Progenitor cell of endocrine pancreas (in vitro differentiated cells): Measurements from ENCODE around the gene LRRK2. TPM values are rescaled to one million over a fixed set of nuclear protein-coding genes. Genes with fewer than 3 reads are reported as not detected.

Source experiments
- DNase-seq: peaks from one replicate; pipeline ENCODE4 v3.0.0; 2021; ENCODE audit warnings: low spot score; ENCODE audit not compliant: unreplicated experiment
- H3K27ac Mint-ChIP-seq: 2 replicates; pipeline ENCODE4 v1.8.0; 2021; ENCODE audit warnings: mild to moderate bottlenecking, moderate library complexity, mixed read lengths
- H3K27me3 Mint-ChIP-seq: 2 replicates; pipeline ENCODE4 v1.8.0; 2021; ENCODE audit warnings: mixed read lengths
- H3K36me3 Mint-ChIP-seq: 2 replicates; pipeline ENCODE4 v1.8.0; 2022; ENCODE audit warnings: mixed read lengths; ENCODE audit not compliant: insufficient read depth
- H3K4me1 Mint-ChIP-seq: 2 replicates; pipeline ENCODE4 v1.8.0; 2021; ENCODE audit warnings: low read depth, mixed read lengths
- H3K4me3 Mint-ChIP-seq: 2 replicates; pipeline ENCODE4 v1.8.0; 2021; ENCODE audit warnings: low read depth, mild to moderate bottlenecking, moderate library complexity, mixed read lengths
- H3K9me3 Mint-ChIP-seq: 2 replicates; pipeline ENCODE4 v1.8.0; 2021; ENCODE audit warnings: low read depth, mixed read lengths
- total RNA-seq: library from RNA; stranded (reverse); gene quantifications from 2 replicates; pipeline ENCODE4 v1.2.1, GENCODE V29; 2021
- TF ChIP-seq, protein P1 (sequence below): fragments of 200-600 bp; sonication (generic); IDR thresholded peaks from one replicate; pipeline ENCODE4 v1.5.0; 2021; ENCODE audit warnings: antibody characterized with exemption, mild to moderate bottlenecking; ENCODE audit not compliant: unreplicated experiment

LRRK2 gene
- total RNA-seq, 1 donor from 2014 or later: 0.72 TPM

DNA sequence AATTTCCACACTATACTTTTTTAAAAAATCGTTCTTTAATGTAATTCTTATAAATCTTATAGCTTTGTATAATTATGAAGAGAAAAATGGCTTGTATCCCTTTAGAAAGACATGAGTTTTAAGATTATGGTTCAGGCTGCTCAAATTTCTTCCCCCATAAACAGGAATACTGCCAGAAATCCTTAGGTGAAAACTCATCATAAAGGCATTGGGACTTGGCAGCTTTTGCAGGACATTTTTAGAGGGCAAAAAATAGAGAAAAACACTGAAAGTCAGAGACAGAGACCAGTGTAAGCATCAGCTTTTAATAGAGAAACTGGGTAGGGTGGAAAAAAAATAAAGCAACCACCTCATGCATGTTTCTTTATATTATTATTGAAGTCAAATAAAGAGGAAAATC is 29.1 kb downstream of the LRRK2 start:
- Mint-ChIP-seq H3K27me3 (no peaks in the 10 kb centered on the region), H3K36me3 (no peaks in the 10 kb centered on the region), H3K4me1 (no peaks in the 10 kb centered on the region), H3K9me3 (peaks cover 4% of the 10 kb centered on the region), H3K4me3 (no peak overlapping the region), H3K27ac (no peak overlapping the region)
- TF ChIP-seq, protein P1, sequence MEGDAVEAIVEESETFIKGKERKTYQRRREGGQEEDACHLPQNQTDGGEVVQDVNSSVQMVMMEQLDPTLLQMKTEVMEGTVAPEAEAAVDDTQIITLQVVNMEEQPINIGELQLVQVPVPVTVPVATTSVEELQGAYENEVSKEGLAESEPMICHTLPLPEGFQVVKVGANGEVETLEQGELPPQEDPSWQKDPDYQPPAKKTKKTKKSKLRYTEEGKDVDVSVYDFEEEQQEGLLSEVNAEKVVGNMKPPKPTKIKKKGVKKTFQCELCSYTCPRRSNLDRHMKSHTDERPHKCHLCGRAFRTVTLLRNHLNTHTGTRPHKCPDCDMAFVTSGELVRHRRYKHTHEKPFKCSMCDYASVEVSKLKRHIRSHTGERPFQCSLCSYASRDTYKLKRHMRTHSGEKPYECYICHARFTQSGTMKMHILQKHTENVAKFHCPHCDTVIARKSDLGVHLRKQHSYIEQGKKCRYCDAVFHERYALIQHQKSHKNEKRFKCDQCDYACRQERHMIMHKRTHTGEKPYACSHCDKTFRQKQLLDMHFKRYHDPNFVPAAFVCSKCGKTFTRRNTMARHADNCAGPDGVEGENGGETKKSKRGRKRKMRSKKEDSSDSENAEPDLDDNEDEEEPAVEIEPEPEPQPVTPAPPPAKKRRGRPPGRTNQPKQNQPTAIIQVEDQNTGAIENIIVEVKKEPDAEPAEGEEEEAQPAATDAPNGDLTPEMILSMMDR: no peak
- no peak for DNase-seq

DNA sequence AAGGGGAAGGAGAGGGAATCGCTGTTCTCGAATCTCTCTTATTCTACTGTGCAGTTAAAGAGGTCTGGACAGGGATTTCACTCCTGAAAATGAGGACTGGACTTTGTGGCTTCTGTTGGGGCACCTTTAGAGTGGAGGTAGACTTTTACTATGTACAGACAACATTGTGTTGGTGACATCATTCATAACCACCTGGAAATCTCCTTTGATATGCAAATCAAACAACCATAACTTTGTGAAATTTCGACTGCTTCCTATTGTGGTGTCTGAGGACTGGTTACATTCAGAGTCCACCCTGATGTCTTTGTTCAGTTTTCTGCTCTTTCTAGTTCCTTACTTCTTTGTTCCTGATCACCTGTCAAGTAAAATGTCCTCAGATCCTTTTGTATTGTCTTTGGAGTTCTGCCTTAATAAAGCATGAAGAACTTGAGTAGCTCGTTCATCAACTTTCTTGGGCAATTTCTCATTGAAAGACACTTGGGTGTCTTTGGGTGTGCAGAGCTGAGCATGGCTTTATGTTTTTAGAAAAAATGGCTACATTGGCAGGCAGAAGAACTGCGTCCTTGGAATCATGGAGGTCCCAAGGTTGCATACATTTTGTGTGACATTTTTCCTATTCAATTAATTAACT is 29.8 kb downstream of the LRRK2 start:
- DNase-seq: no peak
- no peaks in the 10 kb centered on the region for H3K4me1 Mint-ChIP-seq
- peaks cover 4% of the 10 kb centered on the region for H3K9me3 Mint-ChIP-seq
- no peak overlapping the region for H3K4me3 Mint-ChIP-seq
- no peak overlapping the region for H3K27ac Mint-ChIP-seq
- H3K27me3 Mint-ChIP-seq: no peaks in the 10 kb centered on the region
- H3K36me3 Mint-ChIP-seq: no peaks in the 10 kb centered on the region
- TF ChIP-seq, protein P1: no peak

DNA sequence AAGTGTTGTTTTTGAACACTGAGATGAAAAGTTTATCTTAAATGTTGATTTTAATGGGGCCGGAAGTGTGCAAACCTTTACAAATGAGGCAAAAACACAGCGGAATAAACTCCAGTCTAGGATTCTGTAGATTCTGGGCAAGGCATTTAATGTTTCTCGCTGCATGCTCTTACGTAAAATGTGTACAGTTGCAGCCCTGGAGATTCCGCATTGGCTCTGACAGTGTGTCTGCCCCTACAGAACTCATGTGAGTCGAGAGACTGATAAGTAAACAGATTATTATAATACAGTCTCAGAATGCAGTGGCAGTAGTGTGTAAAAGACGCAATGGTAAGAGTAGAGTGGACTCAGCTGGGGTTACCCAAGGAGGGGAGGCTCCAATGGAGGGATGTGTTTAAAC is 33.6 kb downstream of the LRRK2 start:
- DNase-seq: no peak
- Mint-ChIP-seq H3K4me3 (no peak overlapping the region), H3K27me3 (no peaks in the 10 kb centered on the region), H3K27ac (no peak overlapping the region), H3K9me3 (no peaks in the 10 kb centered on the region), H3K36me3 (no peaks in the 10 kb centered on the region), H3K4me1 (no peaks in the 10 kb centered on the region)
- TF ChIP-seq, protein P1: no peak

DNA sequence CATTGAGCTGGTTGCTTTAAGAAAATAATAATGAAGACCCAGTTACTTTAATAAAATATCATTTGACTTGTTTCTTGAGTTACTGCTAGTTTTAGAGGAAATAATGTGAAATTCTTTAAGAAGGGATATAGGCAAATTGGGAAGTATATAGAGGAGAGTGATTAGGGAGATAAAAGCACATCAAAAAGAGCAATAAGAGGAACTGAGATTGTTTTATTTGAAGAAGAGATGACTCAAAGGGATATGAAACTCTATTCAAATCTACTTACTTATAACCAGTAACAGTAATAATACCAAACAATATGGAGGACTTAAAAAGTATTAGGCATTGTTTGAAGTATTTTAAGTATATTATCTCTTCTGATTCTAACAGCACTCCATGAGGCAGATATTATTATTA is 37.1 kb downstream of the LRRK2 start:
- no peak overlapping the region for H3K27ac Mint-ChIP-seq
- H3K4me1 Mint-ChIP-seq: no peaks in the 10 kb centered on the region
- no peak overlapping the region for H3K4me3 Mint-ChIP-seq
- DNase-seq: no peak
- no peaks in the 10 kb centered on the region for H3K9me3 Mint-ChIP-seq
- no peaks in the 10 kb centered on the region for H3K36me3 Mint-ChIP-seq
- TF ChIP-seq, protein P1: no peak
- H3K27me3 Mint-ChIP-seq: no peaks in the 10 kb centered on the region

- Mint-ChIP-seq H3K36me3 (no peaks in the 10 kb centered on the region), H3K27me3 (no peaks in the 10 kb centered on the region), H3K4me3 (no peak overlapping the region), H3K27ac (no peak overlapping the region), H3K9me3 (no peaks in the 10 kb centered on the region), H3K4me1 (no peaks in the 10 kb centered on the region)
- no peak for DNase-seq
- TF ChIP-seq, protein P1: no peak
Measured at GRCh38 chr12:40262657-40263056, 37.9 kb downstream of the LRRK2 start.
